HG03139 (cell line): ENCODE data around the gene RAB40B.
A peak's percentile ranks its signal among the peaks of the same experiment; 100 is the strongest.
"Not testable (repeated sequence)": the region's sequence is repeated elsewhere in the genome, so short reads cannot be mapped to it uniquely, and the experiment has no call there.

Source experiments
- ATAC-seq: cut with Tn5 transposase; IDR thresholded peaks from one replicate; pipeline ENCODE4 v1.9.1; 2021; ENCODE audit not compliant: unreplicated experiment

The RAB40B gene

DNA sequence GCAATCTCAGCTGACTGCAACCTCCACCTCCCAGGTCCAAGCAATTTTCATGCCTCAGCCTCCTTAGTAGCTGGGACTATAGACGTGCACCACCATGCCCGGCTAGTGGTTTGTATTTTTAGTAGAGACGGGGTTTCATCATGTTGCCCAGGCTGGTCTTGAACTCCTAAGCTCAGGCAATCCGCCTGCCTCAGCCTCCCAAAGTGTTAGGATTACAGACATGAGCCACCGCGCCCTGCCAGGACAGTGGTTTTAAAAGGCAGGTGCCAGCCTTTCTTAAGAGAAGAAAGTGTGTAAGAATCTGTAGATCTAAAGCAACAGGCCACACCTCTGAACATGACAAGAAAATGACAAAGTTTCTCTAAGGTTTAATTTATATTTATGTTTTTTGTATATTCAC is 43.9 kb downstream of the RAB40B start:
- not testable (repeated sequence) for ATAC-seq

GRCh38 chr17:82653651-82654528 is 44.6 kb downstream of the RAB40B start:
- no peak for ATAC-seq

- no peak for ATAC-seq
Observed at GRCh38 chr17:82650723-82651122, 47.8 kb downstream of the RAB40B start.

DNA sequence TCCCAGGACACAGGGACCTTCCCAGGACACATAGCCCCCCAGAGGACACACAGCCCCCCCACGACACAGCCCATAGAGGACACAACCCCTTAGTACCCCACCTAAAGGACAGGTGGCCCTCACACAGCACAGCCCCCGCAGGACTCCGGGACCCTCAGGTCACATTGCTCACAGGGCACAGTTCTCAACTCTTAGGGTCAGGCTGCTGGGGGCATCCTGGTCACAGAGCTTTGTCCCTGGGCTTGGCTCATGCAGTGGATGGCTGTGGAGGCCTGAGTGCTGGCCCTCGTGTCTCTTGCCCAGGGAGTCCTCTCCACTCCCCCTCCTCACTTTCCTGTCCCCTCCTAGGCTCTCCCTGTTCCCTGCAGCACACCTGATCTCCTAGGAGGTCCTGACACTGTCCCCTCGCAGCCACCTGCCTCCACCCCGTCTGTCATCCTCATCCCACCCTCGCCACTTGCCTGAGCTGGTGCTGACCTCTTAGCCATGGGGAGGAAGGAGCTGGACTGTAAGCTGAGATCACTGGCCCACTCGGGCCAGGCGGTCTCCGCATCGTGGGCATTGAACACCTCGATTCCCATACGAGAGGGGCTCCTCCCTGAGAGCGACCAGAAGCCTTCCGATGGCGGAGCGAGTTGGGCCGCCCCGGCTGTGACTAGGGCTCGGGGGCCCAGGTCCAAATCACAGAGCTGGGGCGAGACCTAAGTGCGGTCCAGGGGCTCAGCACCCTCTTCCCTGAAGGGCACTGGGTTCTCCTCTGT is 48.8 kb downstream of the RAB40B start:
- ATAC-seq, result no peak

- no peak for ATAC-seq
Observed at GRCh38 chr17:82648742-82649331, 49.7 kb downstream of the RAB40B start.

GRCh38 chr17:82648165-82648668 is 50.3 kb downstream of the RAB40B start, which contains the start of gene WDR45B:
TSS of gene WDR45B (minus strand) at chr17:82648444. CDS start at chr17:82648340, 104 bp downstream.
- peak; percentile 82 for ATAC-seq

DNA sequence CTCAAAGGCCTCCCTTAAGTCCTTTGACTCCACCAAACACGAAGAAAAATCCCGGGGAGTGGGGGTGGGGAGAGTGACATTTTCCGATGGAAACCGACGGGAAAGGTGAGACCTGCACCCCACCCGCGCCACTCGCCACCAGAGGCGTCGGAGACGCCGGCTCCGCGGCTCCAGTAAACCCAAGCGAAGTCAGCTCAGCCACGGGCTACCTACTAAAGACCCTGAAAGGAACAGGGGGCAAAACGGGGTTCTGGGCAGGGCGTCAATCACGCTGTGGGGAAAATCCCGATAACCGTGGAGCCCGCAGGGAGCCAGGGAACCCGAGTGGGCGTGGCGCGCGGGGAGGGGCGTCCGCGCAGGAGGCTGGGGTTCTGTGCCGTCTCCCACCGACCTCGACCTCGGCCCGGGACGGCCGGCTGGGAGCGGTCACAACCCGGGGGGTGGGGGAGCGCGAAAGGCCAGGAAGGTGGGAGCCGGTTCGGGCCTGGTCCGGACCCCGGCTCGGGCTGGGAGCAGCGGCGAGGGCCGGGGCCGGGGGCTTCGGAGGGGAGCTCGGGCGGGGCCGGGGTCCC is 50.8 kb downstream of the RAB40B start:
- ATAC-seq, result peak; percentile 14

DNA sequence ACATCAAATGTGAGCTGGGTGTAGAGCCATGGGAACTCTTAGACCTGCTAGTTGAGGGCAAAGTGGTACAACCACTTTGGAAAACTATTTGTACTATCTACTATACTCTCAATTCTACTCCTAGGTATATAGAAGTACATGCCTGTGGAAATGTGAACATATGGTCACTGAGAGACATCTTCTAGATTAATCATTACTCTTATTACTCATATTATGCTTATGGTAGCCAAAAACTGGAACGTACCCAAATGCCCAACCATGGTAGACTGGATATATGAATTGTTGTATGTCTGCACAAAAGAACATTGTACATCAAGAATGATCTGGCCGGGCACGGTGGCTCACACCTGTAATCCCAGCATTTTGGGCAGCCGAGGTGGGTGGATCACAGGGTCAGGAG is 53.0 kb downstream of the RAB40B start:
- no peak for ATAC-seq

GRCh38 chr17:82644148-82644547 is 54.4 kb downstream of the RAB40B start:
- ATAC-seq, result no peak

- no peak for ATAC-seq
Observed at GRCh38 chr17:82642022-82642421, 56.5 kb downstream of the RAB40B start.

- no peak for ATAC-seq
Observed at GRCh38 chr17:82640036-82640435, 58.5 kb downstream of the RAB40B start.

GRCh38 chr17:82639628-82640027 is 58.9 kb downstream of the RAB40B start:
- ATAC-seq, result no peak

GRCh38 chr17:82638183-82638773 is 60.2 kb downstream of the RAB40B start:
- no peak for ATAC-seq

GRCh38 chr17:82636626-82637598 is 61.6 kb downstream of the RAB40B start:
- ATAC-seq, result no peak

- ATAC-seq, result no peak
Observed at GRCh38 chr17:82633343-82633742, 65.2 kb downstream of the RAB40B start.

DNA sequence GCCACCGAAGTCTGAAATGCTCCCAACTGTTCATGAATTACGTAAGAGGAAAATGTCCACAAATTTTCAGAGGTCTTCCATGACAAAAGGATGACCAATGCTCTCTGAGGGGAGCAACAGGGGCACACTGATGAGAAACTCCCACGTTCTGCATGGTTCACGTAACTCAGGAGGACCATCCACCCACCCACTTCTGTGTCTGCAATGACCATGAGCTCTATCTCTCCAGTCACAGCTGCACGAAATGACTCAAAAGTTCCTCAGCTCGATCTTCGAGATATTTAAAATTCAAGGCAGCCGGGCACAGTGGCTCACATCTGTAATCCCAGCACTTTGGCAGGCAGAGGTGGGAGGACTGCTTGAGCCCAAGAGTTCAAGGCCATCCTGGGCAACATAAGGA is 66.0 kb downstream of the RAB40B start:
- ATAC-seq, result no peak

DNA sequence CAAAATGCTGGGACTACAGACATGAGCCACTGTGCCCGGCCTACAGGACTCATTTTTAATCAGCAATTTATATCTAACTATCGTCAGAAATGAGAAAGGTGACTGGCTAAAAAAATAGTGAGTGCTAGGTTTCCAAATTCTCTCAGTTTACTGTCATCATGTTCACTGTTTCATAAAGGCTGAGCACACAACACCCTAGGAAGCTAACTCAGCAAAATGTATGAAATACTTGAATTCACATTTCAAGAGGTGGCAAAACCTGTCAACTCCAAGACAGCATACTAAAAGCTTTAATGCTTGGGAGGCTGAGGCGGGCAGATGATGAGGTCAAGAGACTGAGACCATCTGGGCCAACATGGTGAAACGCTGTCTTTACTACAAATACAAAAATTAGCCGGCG is 67.0 kb downstream of the RAB40B start:
- no peak for ATAC-seq

- no peak for ATAC-seq
Observed at GRCh38 chr17:82630212-82630611, 68.3 kb downstream of the RAB40B start.

DNA sequence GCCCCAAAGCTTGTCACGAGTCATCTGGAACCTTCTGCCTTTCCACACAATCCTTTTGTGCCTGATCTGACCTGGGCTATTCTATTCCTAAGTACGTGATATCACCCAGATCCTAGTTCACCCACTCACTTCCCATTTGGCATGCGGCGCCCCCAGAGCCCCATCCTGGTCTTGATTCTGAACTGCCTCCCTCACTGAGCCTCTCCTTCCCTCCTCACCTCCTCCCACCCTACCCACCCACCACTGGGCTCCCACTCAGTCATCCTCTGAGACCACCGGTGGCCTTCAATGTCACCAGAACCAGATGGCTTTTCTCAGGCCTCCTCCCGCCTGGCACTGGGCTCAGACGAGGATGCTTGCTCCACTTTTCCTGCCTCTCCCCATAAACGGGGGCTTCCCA is 68.8 kb downstream of the RAB40B start:
- ATAC-seq, result no peak

GRCh38 chr17:82627405-82627804 is 71.1 kb downstream of the RAB40B start:
- no peak for ATAC-seq
